ENCODE measurements around the gene RSRC1.
"Not testable (repeated sequence)": the region's sequence is repeated elsewhere in the genome, so short reads cannot be mapped to it uniquely, and the experiment has no call there.

Gene RSRC1

GRCh38 chr3:158279609-158280008 is 169.7 kb downstream of the RSRC1 start:
- Histone ChIP-seq H3K4me3 (ENCODE audit: low read depth in 1 of 2, low read length in 2 of 2) (no peak overlapping the region), H3K36me3 (ENCODE audit: control insufficient read depth in 1 of 2, insufficient read depth in 2 of 2, low read length in 2 of 2) (peaks cover 0 to 11% of the 10 kb centered on the region in 2 donors), H3K27ac (ENCODE audit: low read length) (no peak overlapping the region), H3K9me3 (ENCODE audit: control insufficient read depth in 1 of 2, low read length in 2 of 2) (no peaks in the 10 kb centered on the region), H3K4me1 (ENCODE audit: control insufficient read depth in 1 of 2, insufficient read depth in 2 of 2, low read length in 2 of 2) (no peaks in the 10 kb centered on the region), H3K27me3 (ENCODE audit: low read depth, low read length) (no peaks in the 10 kb centered on the region)

DNA sequence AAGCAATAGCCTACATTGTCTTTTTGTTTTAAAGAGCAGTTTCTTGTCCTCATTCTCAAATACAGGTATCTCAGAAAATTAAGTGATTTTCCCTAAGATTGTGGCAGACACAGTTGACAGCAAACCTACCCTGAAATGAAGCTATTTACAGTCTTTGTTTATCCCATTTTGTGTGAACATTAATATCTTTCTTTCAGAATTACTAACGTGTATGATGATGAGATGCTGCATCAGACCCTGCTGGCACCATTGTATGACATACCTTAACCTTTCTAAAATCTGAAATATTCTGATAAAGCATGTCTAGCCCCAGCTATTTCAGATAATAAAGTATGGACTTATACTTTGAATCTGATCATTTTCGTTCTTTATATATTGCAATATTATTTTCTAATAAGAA is 185.9 kb downstream of the RSRC1 start:
- Histone ChIP-seq H3K27me3 (ENCODE audit: low read depth, low read length) (no peaks in the 10 kb centered on the region), H3K9me3 (ENCODE audit: control insufficient read depth in 1 of 2, low read length in 2 of 2) (no peaks in the 10 kb centered on the region), H3K27ac (ENCODE audit: low read length) (no peak overlapping the region), H3K36me3 (ENCODE audit: control insufficient read depth in 1 of 2, insufficient read depth in 2 of 2, low read length in 2 of 2) (no peaks in the 10 kb centered on the region), H3K4me1 (ENCODE audit: control insufficient read depth in 1 of 2, insufficient read depth in 2 of 2, low read length in 2 of 2) (no peaks in the 10 kb centered on the region), H3K4me3 (ENCODE audit: low read depth in 1 of 2, low read length in 2 of 2) (no peak overlapping the region)

- Histone ChIP-seq H3K4me3 (ENCODE audit: low read depth in 1 of 2, low read length in 2 of 2) (no peak overlapping the region), H3K27me3 (ENCODE audit: low read depth, low read length) (no peaks in the 10 kb centered on the region), H3K4me1 (ENCODE audit: control insufficient read depth in 1 of 2, insufficient read depth in 2 of 2, low read length in 2 of 2) (no peaks in the 10 kb centered on the region), H3K27ac (ENCODE audit: low read length) (no peak overlapping the region), H3K36me3 (ENCODE audit: control insufficient read depth in 1 of 2, insufficient read depth in 2 of 2, low read length in 2 of 2) (no peaks in the 10 kb centered on the region), H3K9me3 (ENCODE audit: control insufficient read depth in 1 of 2, low read length in 2 of 2) (no peaks in the 10 kb centered on the region)
Measured at GRCh38 chr3:158297940-158298339, 188.1 kb downstream of the RSRC1 start.

DNA sequence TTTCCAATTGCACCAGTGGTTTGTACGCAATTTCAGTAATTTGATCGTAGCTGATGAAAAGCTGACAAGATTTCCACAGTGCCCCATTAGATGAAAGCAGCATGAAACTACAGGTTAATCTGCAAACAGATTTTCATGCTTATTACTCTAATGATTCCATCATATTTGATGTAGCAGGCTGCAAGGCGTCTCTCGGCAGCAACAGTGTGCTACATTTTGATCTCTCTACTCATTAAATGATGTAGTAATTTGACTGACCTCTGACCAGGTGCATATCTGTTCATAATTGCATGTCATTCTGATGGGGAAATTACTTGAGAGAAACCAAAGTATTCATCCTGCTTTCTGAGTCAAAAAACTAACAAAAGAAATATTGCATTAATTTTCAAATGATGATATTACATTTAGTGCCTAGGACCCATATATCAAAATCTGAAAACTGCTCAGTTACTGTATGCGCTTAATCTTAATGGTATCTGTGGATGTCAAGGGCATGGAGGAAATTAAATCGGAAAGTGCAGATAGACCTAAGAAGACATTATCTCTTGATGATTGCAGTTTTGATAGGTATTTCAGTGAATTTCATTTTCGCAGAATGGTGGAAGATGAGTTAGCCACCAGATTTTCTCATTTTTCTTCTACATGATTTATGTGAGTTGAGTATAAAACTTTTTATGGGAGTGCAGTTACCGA is 198.5 kb downstream of the RSRC1 start:
- Histone ChIP-seq H3K9me3 (ENCODE audit: control insufficient read depth in 1 of 2, low read length in 2 of 2) (no peaks in the 10 kb centered on the region), H3K27ac (ENCODE audit: low read length) (no peak overlapping the region), H3K36me3 (ENCODE audit: control insufficient read depth in 1 of 2, insufficient read depth in 2 of 2, low read length in 2 of 2) (no peaks in the 10 kb centered on the region), H3K4me1 (ENCODE audit: control insufficient read depth in 1 of 2, insufficient read depth in 2 of 2, low read length in 2 of 2) (no peaks in the 10 kb centered on the region), H3K4me3 (ENCODE audit: low read depth in 1 of 2, low read length in 2 of 2) (no peak overlapping the region), H3K27me3 (ENCODE audit: low read depth, low read length) (no peaks in the 10 kb centered on the region)

GRCh38 chr3:158312560-158313141 is 202.8 kb downstream of the RSRC1 start:
- Histone ChIP-seq H3K36me3 (ENCODE audit: control insufficient read depth in 1 of 2, insufficient read depth in 2 of 2, low read length in 2 of 2) (no peaks in the 10 kb centered on the region), H3K4me1 (ENCODE audit: control insufficient read depth in 1 of 2, insufficient read depth in 2 of 2, low read length in 2 of 2) (no peaks in the 10 kb centered on the region), H3K4me3 (ENCODE audit: low read depth in 1 of 2, low read length in 2 of 2) (no peak overlapping the region), H3K27me3 (ENCODE audit: low read depth, low read length) (no peaks in the 10 kb centered on the region), H3K9me3 (ENCODE audit: control insufficient read depth in 1 of 2, low read length in 2 of 2) (no peaks in the 10 kb centered on the region), H3K27ac (ENCODE audit: low read length) (no peak overlapping the region)

DNA sequence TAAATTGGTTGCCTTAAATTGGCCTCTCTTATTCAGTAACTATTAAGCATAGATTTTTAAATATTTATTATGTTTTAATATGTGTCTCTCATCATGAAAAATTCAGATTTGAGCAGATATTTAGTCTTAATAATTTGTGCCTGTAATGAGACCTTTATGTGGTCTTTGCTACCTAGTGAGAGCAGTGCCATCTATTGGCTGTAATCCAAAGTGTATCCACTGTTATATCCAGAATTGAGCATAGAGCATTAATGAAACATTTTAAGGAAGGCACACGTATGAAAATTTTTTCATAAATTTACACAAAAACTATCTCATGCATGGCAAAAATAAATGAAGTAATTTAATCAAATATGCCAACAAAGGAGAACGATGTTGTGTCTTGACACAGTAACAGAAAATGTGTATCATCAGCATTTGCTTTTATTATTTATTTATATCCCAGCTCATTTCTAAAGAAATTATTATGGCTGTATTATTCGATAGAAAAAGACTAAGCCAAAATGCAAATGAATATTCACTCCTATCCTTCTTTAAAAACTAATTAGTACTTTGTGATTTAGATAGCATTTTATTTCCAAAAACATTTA is 203.5 kb downstream of the RSRC1 start:
- H3K27me3 ChIP-seq (ENCODE audit: low read depth, low read length): no peaks in the 10 kb centered on the region
- no peaks in the 10 kb centered on the region for H3K4me1 ChIP-seq (ENCODE audit: control insufficient read depth in 1 of 2, insufficient read depth in 2 of 2, low read length in 2 of 2)
- H3K9me3 ChIP-seq (ENCODE audit: control insufficient read depth in 1 of 2, low read length in 2 of 2): no peaks in the 10 kb centered on the region
- H3K4me3 ChIP-seq (ENCODE audit: low read depth in 1 of 2, low read length in 2 of 2): no peak overlapping the region
- no peak overlapping the region for H3K27ac ChIP-seq (ENCODE audit: low read length)
- H3K36me3 ChIP-seq (ENCODE audit: control insufficient read depth in 1 of 2, insufficient read depth in 2 of 2, low read length in 2 of 2): no peaks in the 10 kb centered on the region

DNA sequence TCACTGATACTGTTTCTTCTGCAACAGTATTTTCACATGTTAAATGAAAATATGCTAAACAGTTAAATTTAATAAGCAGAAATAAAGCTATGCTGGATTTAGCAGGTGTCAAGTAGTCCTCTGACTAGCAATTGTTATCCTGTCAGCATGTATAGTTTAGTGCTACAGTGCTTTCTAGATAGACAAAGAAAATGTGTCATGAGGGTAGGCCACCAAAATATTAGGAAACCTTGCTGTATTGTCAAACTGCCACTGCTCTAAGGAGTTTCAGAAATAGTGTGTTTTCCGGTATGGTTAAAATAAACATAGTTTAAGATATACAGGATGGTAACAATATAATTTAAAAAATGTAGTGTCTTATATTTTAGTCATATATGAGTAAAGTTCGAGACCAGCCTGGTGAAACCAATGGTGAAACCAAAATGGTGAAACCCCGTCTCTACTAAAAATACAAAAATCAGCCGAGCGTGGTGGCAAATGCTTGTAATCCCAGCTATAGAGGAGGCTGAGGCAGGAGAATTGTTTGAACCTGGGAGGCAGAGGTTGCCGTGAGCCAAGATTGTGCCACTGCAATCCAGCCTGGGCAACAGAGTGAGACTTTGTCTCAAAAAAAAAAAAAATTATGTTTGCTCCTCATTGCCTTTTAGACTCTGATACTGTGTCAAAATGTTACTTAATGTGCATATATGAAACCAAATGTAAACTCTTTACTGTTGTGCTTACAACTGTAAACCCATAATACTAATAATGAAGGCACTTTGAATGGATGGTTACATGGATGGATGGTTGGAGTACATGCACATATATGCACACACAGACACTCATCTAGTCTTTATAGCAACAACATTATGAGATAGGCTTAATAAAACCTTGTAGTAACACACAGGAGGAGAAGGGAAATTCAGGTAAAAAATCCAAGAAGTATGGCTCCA is 204.8 kb downstream of the RSRC1 start:
- Histone ChIP-seq H3K36me3 (ENCODE audit: control insufficient read depth in 1 of 2, insufficient read depth in 2 of 2, low read length in 2 of 2) (no peaks in the 10 kb centered on the region), H3K4me3 (ENCODE audit: low read depth in 1 of 2, low read length in 2 of 2) (no peak overlapping the region), H3K27me3 (ENCODE audit: low read depth, low read length) (no peaks in the 10 kb centered on the region), H3K4me1 (ENCODE audit: control insufficient read depth in 1 of 2, insufficient read depth in 2 of 2, low read length in 2 of 2) (no peaks in the 10 kb centered on the region), H3K27ac (ENCODE audit: low read length) (no peak overlapping the region), H3K9me3 (ENCODE audit: control insufficient read depth in 1 of 2, low read length in 2 of 2) (no peaks in the 10 kb centered on the region)

- not testable (repeated sequence) for H3K9me3 ChIP-seq (ENCODE audit: control insufficient read depth in 1 of 2, low read length in 2 of 2); H3K27me3 ChIP-seq (ENCODE audit: low read depth, low read length); H3K36me3 ChIP-seq (ENCODE audit: control insufficient read depth in 1 of 2, insufficient read depth in 2 of 2, low read length in 2 of 2); H3K27ac ChIP-seq (ENCODE audit: low read length); H3K4me3 ChIP-seq (ENCODE audit: low read depth in 1 of 2, low read length in 2 of 2); H3K4me1 ChIP-seq (ENCODE audit: control insufficient read depth in 1 of 2, insufficient read depth in 2 of 2, low read length in 2 of 2)
Measured at GRCh38 chr3:158329696-158330441, 220.0 kb downstream of the RSRC1 start.

- no peaks in the 10 kb centered on the region for H3K9me3 ChIP-seq (ENCODE audit: control insufficient read depth in 1 of 2, low read length in 2 of 2)
- H3K4me1 ChIP-seq (ENCODE audit: control insufficient read depth in 1 of 2, insufficient read depth in 2 of 2, low read length in 2 of 2): no peaks in the 10 kb centered on the region
- H3K36me3 ChIP-seq (ENCODE audit: control insufficient read depth in 1 of 2, insufficient read depth in 2 of 2, low read length in 2 of 2): no peaks in the 10 kb centered on the region
- no peak overlapping the region for H3K27ac ChIP-seq (ENCODE audit: low read length)
- no peak overlapping the region for H3K4me3 ChIP-seq (ENCODE audit: low read depth in 1 of 2, low read length in 2 of 2)
- no peaks in the 10 kb centered on the region for H3K27me3 ChIP-seq (ENCODE audit: low read depth, low read length)
Measured at GRCh38 chr3:158330870-158331269, 221.0 kb downstream of the RSRC1 start.

GRCh38 chr3:158333736-158334135 is 223.8 kb downstream of the RSRC1 start:
- H3K9me3 ChIP-seq (ENCODE audit: control insufficient read depth in 1 of 2, low read length in 2 of 2): no peaks in the 10 kb centered on the region
- H3K36me3 ChIP-seq (ENCODE audit: control insufficient read depth in 1 of 2, insufficient read depth in 2 of 2, low read length in 2 of 2): no peaks in the 10 kb centered on the region
- H3K4me1 ChIP-seq (ENCODE audit: control insufficient read depth in 1 of 2, insufficient read depth in 2 of 2, low read length in 2 of 2): no peaks in the 10 kb centered on the region
- H3K27ac ChIP-seq (ENCODE audit: low read length): no peak overlapping the region
- H3K4me3 ChIP-seq (ENCODE audit: low read depth in 1 of 2, low read length in 2 of 2): no peak overlapping the region
- H3K27me3 ChIP-seq (ENCODE audit: low read depth, low read length): no peaks in the 10 kb centered on the region

- H3K27me3 ChIP-seq (ENCODE audit: low read depth, low read length): no peaks in the 10 kb centered on the region
- no peaks in the 10 kb centered on the region for H3K4me1 ChIP-seq (ENCODE audit: control insufficient read depth in 1 of 2, insufficient read depth in 2 of 2, low read length in 2 of 2)
- H3K36me3 ChIP-seq (ENCODE audit: control insufficient read depth in 1 of 2, insufficient read depth in 2 of 2, low read length in 2 of 2): no peaks in the 10 kb centered on the region
- H3K9me3 ChIP-seq (ENCODE audit: control insufficient read depth in 1 of 2, low read length in 2 of 2): no peaks in the 10 kb centered on the region
- H3K27ac ChIP-seq (ENCODE audit: low read length): no peak overlapping the region
- H3K4me3 ChIP-seq (ENCODE audit: low read depth in 1 of 2, low read length in 2 of 2): no peak overlapping the region
Measured at GRCh38 chr3:158337110-158337509, 227.2 kb downstream of the RSRC1 start.
